ENCODE results near the gene CCND2. TPM values are rescaled to one million over a fixed set of nuclear protein-coding genes. Genes with fewer than 3 reads are reported as not detected.

The CCND2 gene
- total RNA-seq, 2 experiments from 2014 or later: 357 to 369 TPM

GRCh38 chr12:4284306-4284705 is 10.7 kb downstream of the CCND2 start:
- ATAC-seq: no peak
- Mint-ChIP-seq H3K4me1 (peaks cover 95% of the 10 kb centered on the region), H3K27ac (no peak overlapping the region), H3K4me3 (no peak overlapping the region), H3K36me3 (ENCODE audit: low read depth) (peaks cover 98% of the 10 kb centered on the region), H3K9me3 (ENCODE audit: low read depth) (no peaks in the 10 kb centered on the region), H3K27me3 (no peaks in the 10 kb centered on the region)
- DNase-seq: no peak
- CTCF ChIA-PET: interaction anchor here (0.6 to 1.3 kb wide), 3 partner anchors 15 to 51 kb away, joined by 3 read pairs; no protein-coding TSS in a partner anchor
- intact Hi-C loops (cut with DNase I, micrococcal nuclease): no loop called here
- POLR2A ChIA-PET: interaction anchor here (0.6 to 1.6 kb wide), 2 partner anchors 14 to 19 kb away, joined by 3 to 4 read pairs; no protein-coding TSS in a partner anchor

GRCh38 chr12:4285070-4285469 is 11.5 kb downstream of the CCND2 start:
- intact Hi-C loops (cut with DNase I, micrococcal nuclease): no loop called here
- POLR2A ChIA-PET: no interaction called here
- Mint-ChIP-seq H3K27me3 (no peaks in the 10 kb centered on the region), H3K4me1 (peaks cover 95% of the 10 kb centered on the region), H3K36me3 (ENCODE audit: low read depth) (peaks cover 97% of the 10 kb centered on the region), H3K9me3 (ENCODE audit: low read depth) (no peaks in the 10 kb centered on the region), H3K4me3 (no peak overlapping the region), H3K27ac (peak overlapping the region; percentile 42)
- ATAC-seq: no peak
- CTCF ChIA-PET: interaction anchor here (0.9 kb wide), 2 partner anchors 8 to 9 kb away, joined by 3 to 5 read pairs; no protein-coding TSS in a partner anchor
- DNase-seq: no peak

DNA sequence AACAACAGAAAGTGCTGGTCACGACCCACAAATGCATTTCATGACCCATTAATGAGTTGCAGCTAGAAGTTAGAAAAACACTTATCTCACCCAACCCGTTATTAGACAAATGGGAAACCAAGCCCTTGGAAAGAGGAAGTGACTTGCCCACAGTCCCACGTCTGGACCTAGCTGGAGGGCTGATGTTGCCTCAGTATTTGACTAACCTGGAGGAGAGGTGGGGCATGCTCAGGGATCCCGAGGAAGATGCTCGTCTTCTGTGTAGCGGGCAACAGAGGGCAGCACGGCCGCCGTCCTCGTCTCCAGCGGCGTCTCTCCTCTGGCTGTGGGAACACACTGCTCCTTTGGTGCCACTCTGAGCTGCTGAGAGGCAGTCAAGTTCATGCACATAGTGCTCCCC is 12.7 kb downstream of the CCND2 start:
- no peak overlapping the region for H3K4me3 Mint-ChIP-seq
- peaks cover 95% of the 10 kb centered on the region for H3K4me1 Mint-ChIP-seq
- ATAC-seq (no peak), DNase-seq (no peak)
- peak overlapping the region; percentile 58 for H3K27ac Mint-ChIP-seq
- H3K27me3 Mint-ChIP-seq: no peaks in the 10 kb centered on the region
- H3K36me3 Mint-ChIP-seq (ENCODE audit: low read depth): peaks cover 97% of the 10 kb centered on the region
- POLR2A ChIA-PET: no interaction called here
- H3K9me3 Mint-ChIP-seq (ENCODE audit: low read depth): no peaks in the 10 kb centered on the region
- CTCF ChIA-PET: interaction anchor here (0.8 to 2.1 kb wide), 3 partner anchors 8 to 48 kb away, joined by 3 to 14 read pairs (median 3); no protein-coding TSS in a partner anchor
- intact Hi-C loops (cut with DNase I, micrococcal nuclease): no loop called here

DNA sequence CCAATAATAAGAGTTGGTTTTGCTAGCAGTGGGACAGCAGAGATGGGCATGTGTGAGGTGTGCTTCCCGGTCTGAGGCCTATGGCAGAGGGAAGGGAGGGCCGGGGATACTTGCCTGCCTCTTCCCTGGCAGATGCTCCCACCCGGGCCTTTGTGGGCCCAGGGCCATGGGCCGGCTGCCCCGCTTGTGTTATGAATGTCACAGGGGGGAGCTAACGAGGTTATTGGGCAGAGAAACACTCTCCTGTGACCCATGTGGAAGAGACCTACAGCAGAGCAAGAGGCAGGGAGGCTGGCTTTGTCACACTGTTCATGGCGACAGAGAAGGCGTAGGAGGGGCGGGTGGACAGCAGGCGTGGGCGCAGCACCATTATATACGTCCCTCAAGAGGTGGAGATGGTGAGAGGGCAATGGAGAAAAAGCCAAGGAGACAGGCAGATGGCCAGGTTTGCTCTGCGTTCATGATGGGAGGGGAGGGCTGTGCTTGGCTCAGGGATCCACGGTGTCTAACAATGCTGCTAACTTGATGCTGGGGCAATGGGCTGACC is 13.3 kb downstream of the CCND2 start:
- peaks cover 97% of the 10 kb centered on the region for H3K4me1 Mint-ChIP-seq
- H3K27me3 Mint-ChIP-seq: no peaks in the 10 kb centered on the region
- H3K27ac Mint-ChIP-seq: peak overlapping the region; percentile 40
- intact Hi-C loops (cut with DNase I, micrococcal nuclease): no loop called here
- H3K4me3 Mint-ChIP-seq: no peak overlapping the region
- ATAC-seq (no peak), DNase-seq (no peak)
- H3K9me3 Mint-ChIP-seq (ENCODE audit: low read depth): no peaks in the 10 kb centered on the region
- H3K36me3 Mint-ChIP-seq (ENCODE audit: low read depth): peaks cover 97% of the 10 kb centered on the region
- CTCF ChIA-PET: interaction anchor here (0.8 to 2.1 kb wide), 3 partner anchors 9 to 49 kb away, joined by 3 to 14 read pairs (median 3); no protein-coding TSS in a partner anchor
- POLR2A ChIA-PET: interaction anchor here (0.7 to 1.0 kb wide), 3 partner anchors 9 to 11 kb away, joined by 3 to 6 read pairs (median 4); no protein-coding TSS in a partner anchor

DNA sequence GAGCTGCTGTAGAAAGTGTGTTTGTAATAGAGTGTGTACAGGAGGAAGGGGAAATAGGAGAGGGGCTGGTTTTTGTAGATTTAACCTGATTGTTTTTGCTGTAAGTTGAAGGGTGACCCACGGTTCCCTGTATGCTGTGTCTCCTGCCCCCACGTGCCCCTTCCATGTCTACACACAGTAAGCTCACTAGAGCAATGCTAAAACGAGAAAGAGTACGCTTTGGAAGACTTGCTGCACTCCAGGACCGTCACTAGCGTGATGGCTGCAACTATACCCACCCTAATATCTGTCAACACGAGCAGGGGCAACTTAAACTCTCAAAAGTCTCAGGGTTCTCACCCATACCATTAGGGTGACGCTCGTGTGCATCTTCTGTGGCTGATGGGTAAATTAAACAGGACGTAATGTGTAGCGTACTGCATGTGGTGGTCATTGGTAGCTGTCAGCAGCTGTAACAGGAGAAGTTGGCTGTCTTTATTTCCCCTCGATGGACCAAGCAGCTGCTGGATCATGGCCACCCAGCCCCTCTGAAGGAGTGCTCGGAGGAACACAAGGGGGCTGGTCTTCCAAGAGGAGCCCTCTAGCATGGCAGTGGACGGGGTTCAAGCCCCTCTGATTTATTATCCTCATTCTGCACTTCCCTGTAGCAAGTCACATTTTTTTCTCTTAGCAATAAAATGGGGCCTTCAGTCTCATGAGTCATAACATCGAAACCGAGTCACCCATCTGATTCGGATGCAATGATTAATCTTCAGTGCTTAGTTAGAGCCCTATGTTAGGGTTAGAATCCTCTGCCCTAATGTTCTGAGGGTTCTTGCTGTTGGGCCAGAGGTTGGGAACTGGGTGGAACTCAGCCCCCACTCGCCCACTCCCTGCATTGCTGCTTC is 14.0 kb downstream of the CCND2 start:
- Mint-ChIP-seq H3K9me3 (ENCODE audit: low read depth) (no peaks in the 10 kb centered on the region), H3K27me3 (no peaks in the 10 kb centered on the region), H3K4me1 (peaks cover 96% of the 10 kb centered on the region), H3K4me3 (peak overlapping the region; percentile 30), H3K36me3 (ENCODE audit: low read depth) (peaks cover 95% of the 10 kb centered on the region), H3K27ac (peak overlapping the region; percentile 79)
- intact Hi-C loops (cut with DNase I, micrococcal nuclease): no loop called here
- ChIA-PET POLR2A (interaction anchor here (0.7 to 1.0 kb wide), 3 partner anchors 9 to 11 kb away, joined by 3 to 6 read pairs (median 4); no protein-coding TSS in a partner anchor), CTCF (interaction anchor here (2.1 kb wide), 1 partner anchor 11 kb away, joined by 14 read pairs; no protein-coding TSS in a partner anchor)
- peak; percentile 73 for ATAC-seq
- DNase-seq: no peak

DNA sequence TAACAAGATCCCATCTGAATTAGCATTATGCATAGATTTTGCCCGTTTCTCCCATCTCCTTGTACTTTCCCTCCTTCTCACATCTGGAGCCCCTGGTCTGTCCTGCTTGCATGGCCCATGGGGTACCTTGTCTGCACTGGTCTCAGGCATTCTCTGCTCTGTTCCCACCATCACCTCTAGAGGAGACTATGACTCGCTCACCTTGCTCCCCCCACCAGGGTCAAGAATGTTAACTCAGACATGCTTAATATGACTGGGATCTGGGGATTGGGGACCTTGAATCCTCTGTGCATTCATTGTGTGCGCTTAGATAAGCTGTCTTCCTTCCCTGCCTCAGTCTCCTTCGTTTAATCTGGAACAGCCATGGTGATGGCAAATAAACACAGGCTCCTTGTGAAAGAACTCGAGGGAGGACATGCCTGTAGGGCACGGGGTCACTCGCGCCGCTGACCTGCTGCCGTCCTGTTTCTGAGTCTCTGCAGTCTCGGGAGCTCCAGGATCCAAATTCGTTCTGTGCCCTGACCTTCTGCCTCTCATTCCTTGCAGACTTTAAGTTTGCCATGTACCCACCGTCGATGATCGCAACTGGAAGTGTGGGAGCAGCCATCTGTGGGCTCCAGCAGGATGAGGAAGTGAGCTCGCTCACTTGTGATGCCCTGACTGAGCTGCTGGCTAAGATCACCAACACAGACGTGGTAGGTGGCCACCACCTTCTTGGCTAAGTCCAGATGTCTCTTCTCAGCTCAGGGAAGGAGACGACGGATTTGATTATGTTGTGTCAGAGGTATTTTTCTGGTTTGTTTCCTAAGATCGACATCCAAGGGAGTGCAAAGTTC is 15.0 kb downstream of the CCND2 start:
- ATAC-seq (peak; percentile 13), DNase-seq (no peak)
- H3K36me3 Mint-ChIP-seq (ENCODE audit: low read depth): peaks cover 94% of the 10 kb centered on the region
- peaks cover 98% of the 10 kb centered on the region for H3K4me1 Mint-ChIP-seq
- ChIA-PET CTCF (interaction anchor here (1.3 to 2.1 kb wide), 2 partner anchors 11 to 169 kb away, joined by 3 to 14 read pairs; no protein-coding TSS in a partner anchor), POLR2A (interaction anchor here (0.7 to 1.2 kb wide), 2 partner anchors 15 to 172 kb away, joined by 3 to 4 read pairs; partner anchors contain the start of gene CCND2)
- H3K27ac Mint-ChIP-seq: peak overlapping the region; percentile 79
- H3K4me3 Mint-ChIP-seq: peak overlapping the region; percentile 30
- H3K27me3 Mint-ChIP-seq: no peaks in the 10 kb centered on the region
- intact Hi-C loops (cut with DNase I, micrococcal nuclease): no loop called here
- no peaks in the 10 kb centered on the region for H3K9me3 Mint-ChIP-seq (ENCODE audit: low read depth)

DNA sequence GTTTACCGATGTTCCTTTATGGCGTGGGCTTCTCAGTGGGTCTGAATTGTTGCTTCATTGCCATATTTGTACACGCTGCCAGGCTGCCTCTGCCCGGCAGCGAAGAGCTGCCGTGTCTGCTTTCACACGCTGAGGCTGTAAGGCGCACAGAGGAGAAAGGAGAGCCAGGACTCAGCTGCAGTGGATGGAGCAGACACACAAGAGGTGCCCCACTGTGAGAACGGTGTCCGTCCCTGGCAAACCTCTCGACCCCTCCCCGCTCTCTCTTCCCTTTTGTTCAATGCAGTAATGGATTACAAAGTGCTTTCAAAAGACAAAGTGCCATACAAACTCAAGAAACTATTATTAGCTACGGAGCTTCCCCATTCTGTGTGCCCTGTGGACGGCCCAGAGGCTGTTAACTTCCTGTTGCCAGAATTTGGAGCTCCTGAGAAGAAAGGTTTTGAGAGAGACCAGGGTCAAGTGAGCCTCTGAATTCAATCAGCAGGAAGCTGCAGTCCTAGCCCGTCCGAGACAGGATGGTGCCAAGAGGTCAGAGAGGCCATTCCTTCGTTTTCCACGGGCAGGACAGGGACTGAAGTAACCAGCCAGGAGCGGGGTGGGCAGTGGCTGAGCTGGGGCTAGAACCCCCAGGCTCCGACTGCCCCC is 15.8 kb downstream of the CCND2 start:
- ChIA-PET CTCF (interaction anchor here (1.1 to 1.3 kb wide), 2 partner anchors 12 to 170 kb away, joined by 3 to 4 read pairs; no protein-coding TSS in a partner anchor), POLR2A (interaction anchor here (0.9 to 1.2 kb wide), 2 partner anchors 16 to 17 kb away, joined by 3 to 4 read pairs; partner anchors contain the start of gene CCND2)
- H3K4me1 Mint-ChIP-seq: peaks cover 97% of the 10 kb centered on the region
- DNase-seq (no peak), ATAC-seq (no peak)
- H3K27me3 Mint-ChIP-seq: no peaks in the 10 kb centered on the region
- intact Hi-C loops (cut with DNase I, micrococcal nuclease): no loop called here
- H3K27ac Mint-ChIP-seq: peak overlapping the region; percentile 60
- no peak overlapping the region for H3K4me3 Mint-ChIP-seq
- H3K9me3 Mint-ChIP-seq (ENCODE audit: low read depth): no peaks in the 10 kb centered on the region
- H3K36me3 Mint-ChIP-seq (ENCODE audit: low read depth): peaks cover 94% of the 10 kb centered on the region

DNA sequence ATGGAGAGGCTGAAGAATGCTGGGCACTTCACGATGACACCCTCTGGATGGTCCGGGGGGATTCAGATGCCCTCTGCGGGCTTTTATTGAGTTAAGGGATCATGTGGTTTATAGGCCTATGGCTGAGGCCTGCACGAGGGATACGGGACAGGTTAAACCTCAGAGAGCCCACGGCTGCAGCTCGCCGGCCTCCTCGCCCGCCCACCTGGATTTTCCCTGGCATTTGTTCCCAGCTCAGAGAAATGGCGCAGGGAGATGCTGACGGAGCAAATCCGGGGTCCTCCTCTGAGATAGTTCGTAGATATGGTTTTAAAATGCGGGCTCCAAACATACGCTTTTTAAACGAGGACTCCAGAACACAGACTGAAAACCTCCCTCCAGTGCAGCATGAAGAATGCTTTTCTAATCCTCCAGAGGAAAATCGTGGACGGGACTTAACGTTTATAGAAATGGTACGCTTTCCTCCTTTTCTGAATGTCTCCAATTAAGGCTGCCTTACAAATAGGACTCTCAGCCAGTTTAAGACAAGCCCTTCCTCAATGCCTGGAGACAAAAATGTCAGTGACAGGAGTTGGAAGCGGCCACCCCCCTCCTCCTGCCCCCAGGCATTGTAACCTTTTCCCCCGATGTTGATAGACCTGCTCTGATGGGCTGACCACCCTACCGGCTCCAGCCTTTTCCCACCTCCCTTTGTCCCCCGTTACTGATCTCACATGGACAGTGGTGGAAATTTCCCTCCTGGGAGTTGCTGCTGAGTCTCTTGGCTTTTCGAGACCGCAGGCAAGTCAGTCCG is 16.6 kb downstream of the CCND2 start:
- ChIA-PET POLR2A (interaction anchor here (0.9 to 1.2 kb wide), 2 partner anchors 17 to 18 kb away, joined by 3 to 4 read pairs; partner anchors contain the start of gene CCND2), CTCF (interaction anchor here (1.1 to 1.9 kb wide), 3 partner anchors 13 to 170 kb away, joined by 3 to 9 read pairs (median 4); no protein-coding TSS in a partner anchor)
- peaks cover 98% of the 10 kb centered on the region for H3K4me1 Mint-ChIP-seq
- no peaks in the 10 kb centered on the region for H3K9me3 Mint-ChIP-seq (ENCODE audit: low read depth)
- intact Hi-C loops (cut with DNase I, micrococcal nuclease): no loop called here
- H3K27ac Mint-ChIP-seq: peak overlapping the region; percentile 34
- H3K36me3 Mint-ChIP-seq (ENCODE audit: low read depth): peaks cover 94% of the 10 kb centered on the region
- DNase-seq (no peak), ATAC-seq (no peak)
- no peaks in the 10 kb centered on the region for H3K27me3 Mint-ChIP-seq
- peak overlapping the region; percentile 21 for H3K4me3 Mint-ChIP-seq

DNA sequence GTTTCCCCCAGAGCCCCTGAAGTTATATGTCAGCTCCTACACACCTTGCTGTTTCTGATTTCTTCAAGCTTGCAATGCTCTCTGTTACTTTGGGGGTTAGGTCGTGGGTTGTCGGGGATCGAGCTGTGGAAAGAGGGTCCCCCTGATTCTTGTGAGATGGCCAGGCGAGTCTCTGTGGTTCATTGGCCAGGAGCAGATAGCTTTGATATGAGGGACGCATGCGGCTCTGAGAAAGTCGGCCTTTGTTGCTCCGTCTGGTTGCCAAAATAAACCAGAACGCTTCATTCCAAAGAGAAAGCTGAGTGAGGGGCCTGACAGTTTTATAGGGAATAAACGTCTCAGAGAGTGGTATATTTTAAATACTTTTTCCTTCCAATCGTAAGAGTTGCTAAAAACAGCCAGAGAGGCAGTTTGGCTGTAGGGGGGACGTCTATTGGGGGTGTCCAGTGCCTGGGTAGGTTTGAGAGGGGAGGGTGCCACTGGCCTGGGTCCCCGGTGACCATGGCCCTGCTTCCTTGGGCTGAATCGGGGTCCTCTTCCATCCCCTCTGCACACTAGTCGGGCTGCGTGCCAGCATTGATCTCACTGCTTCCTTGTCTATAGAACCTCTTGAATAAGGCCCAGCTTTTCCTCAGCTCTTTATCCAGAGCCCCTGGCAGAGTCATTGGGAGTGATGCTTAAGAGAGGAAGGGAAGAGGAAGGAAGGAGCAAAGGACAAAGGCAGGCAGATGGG is 18.9 kb downstream of the CCND2 start:
- peak overlapping the region; percentile 12 for H3K4me3 Mint-ChIP-seq
- intact Hi-C loops (cut with DNase I, micrococcal nuclease): no loop called here
- ATAC-seq: no peak
- H3K27ac Mint-ChIP-seq: peak overlapping the region; percentile 92
- peaks cover 83% of the 10 kb centered on the region for H3K4me1 Mint-ChIP-seq
- ChIA-PET CTCF (interaction anchor here (0.5 to 2.9 kb wide), 8 partner anchors 10 to 299 kb away, joined by 3 to 15 read pairs (median 4); no protein-coding TSS in a partner anchor), POLR2A (no interaction called here)
- no peak for DNase-seq
- H3K9me3 Mint-ChIP-seq (ENCODE audit: low read depth): no peaks in the 10 kb centered on the region
- H3K27me3 Mint-ChIP-seq: no peaks in the 10 kb centered on the region
- peaks cover 90% of the 10 kb centered on the region for H3K36me3 Mint-ChIP-seq (ENCODE audit: low read depth)

Data from activated CD4-positive, alpha-beta T cell treated with anti-CD3 and anti-CD28 coated beads for 36 hours (primary cell).